Stomach (tissue), 9 donors: ENCODE measurements around the gene TSPAN2. TPM values are rescaled to one million over a fixed set of nuclear protein-coding genes. Genes with fewer than 3 reads are reported as not detected.

Experiments
- DNase-seq, 2 donors: peaks; one replicate each; pipeline versions ENCODE4 v3.0.0 to v3.0.0-alpha.2; 2013 to 2019
- H3K27ac ChIP-seq, 5 donors: fragments of 200-600 bp in 4 of 5; sonication (generic) in 4 of 5; one replicate each; pipeline ENCODE4 v1.5.1; 2013 to 2019; ENCODE audit warnings: mild to moderate bottlenecking in 1 of 5, moderate library complexity in 1 of 5
- H3K27me3 ChIP-seq, 3 donors: fragments of 200-600 bp; sonication (generic); one replicate each; pipeline ENCODE4 v1.5.1; 2017 to 2019; ENCODE audit warnings: mixed run types in 1 of 3
- H3K36me3 ChIP-seq, 4 donors: fragments of 200-600 bp; sonication (generic); 1 replicate in 3 of 4; 2 replicates in 1 of 4; pipeline ENCODE4 v1.5.1; 2016 to 2019
- H3K4me1 ChIP-seq, 4 donors: fragments of 200-600 bp; sonication (generic); one replicate each; pipeline ENCODE4 v1.5.1; 2016 to 2019
- H3K4me3 ChIP-seq, 4 donors: fragments of 200-600 bp; sonication (generic) in 3 of 4; one replicate each; pipeline ENCODE4 v1.5.1; 2016 to 2019; ENCODE audit warnings: mild to moderate bottlenecking in 1 of 4
- H3K9me3 ChIP-seq, 4 donors: fragments of 200-600 bp; sonication (generic); one replicate each; pipeline ENCODE4 v1.5.1; 2016 to 2019
- EP300 ChIP-seq: sonication (generic); formaldehyde crosslinking; IDR thresholded peaks from one replicate; pipeline ENCODE4 v1.6.1; 2017; ENCODE audit warnings: antibody characterized with exemption
- POLR2A ChIP-seq, 4 donors: fragments of 450-650 bp; IDR thresholded peaks; one replicate each; pipeline ENCODE4 v1.6.1; 2016; ENCODE audit warnings: antibody characterized with exemption in 4 of 4, control low read depth in 2 of 4, mild to moderate bottlenecking in 1 of 4, moderate library complexity in 1 of 4
- POLR2AphosphoS5 ChIP-seq, 3 donors: sonication (generic); formaldehyde crosslinking; IDR thresholded peaks; one replicate each; pipeline ENCODE4 v1.6.1; 2016; ENCODE audit warnings: antibody characterized with exemption in 3 of 3
- WGBS, 5 donors: extraction: QIAGEN DNeasy Blood & Tissue Kit in 3 of 5; methylation state at CpG; one replicate each; pipeline versions ENCODE4 v1.1.5 to v1.1.7; 2013 to 2018; 5-methylcytosine and 5-hydroxymethylcytosine counted together
- intact Hi-C: fragments of 100-400 bp; cut with DNase I; formaldehyde crosslinking; loops from one replicate; pipeline ENCODE4 v1.15.1; 2023; ENCODE audit warnings: low total_unique reads
- polyA plus RNA-seq, 3 donors: library from polyadenylated mRNA; stranded (reverse); fragments of 200-250 nt; gene quantifications; one replicate each; pipeline ENCODE4 v1.2.3, GENCODE V29; 2013
- total RNA-seq, 5 donors: library from RNA; depleted of rRNA; stranded (reverse); fragments of >200 nt; gene quantifications; one replicate each; pipeline versions ENCODE4 v1.1.0 to v1.2.3, GENCODE V29; 2014 to 2016
- TF ChIP-seq, protein P1 (sequence below), 7 experiments: fragments of 450-650 bp in 4 of 7; fragments of 200-600 bp in 3 of 7; sonication (generic) in 3 of 7; IDR thresholded peaks; one replicate each; pipeline ENCODE4 v1.5.1; 2016 to 2019; ENCODE audit warnings: antibody characterized with exemption in 7 of 7, control low read depth in 2 of 7, mild to moderate bottlenecking in 1 of 7
- donor health status: healthy with polysubstance abuse.
- donor health status: Bipolar disorder and iron deficiency.
- donor health status: healthy.

TSPAN2 gene
- total and polyA plus RNA-seq, 8 donors = 2.6 to 39.7 (median 10.2) TPM

DNA sequence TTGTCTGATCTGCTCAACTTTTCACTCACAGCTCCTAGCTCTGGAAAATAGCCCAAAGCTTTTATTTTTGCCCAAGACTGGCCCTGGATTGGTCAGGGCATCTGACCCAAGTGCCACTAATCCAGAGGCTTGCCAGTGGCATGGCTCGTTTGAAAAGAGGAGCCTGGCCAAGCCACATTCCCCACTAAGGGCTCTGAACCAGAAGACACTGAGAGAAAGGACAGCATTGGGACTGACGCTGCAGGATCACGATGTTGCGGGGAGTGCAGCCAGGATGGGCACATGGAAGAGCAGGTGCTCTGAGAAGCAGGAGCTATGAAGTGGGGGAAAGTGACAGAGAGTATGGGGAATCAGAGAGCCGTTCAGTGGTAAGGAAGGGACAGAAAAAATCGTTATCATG is 44.9 kb upstream of the TSPAN2 start:
- WGBS, 5 donors = 75 to 85% (median 79%) methylated on average over 6 of the region's 6 CpGs
- no peak for DNase-seq
- H3K4me1 ChIP-seq = peaks cover 0 to 21% (median 5%) of the 10 kb centered on the region in 4 donors
- H3K27ac ChIP-seq = peak overlapping the region in 4 of 5 donors; percentile 15 to 58 (median 36)
- no peaks in the 10 kb centered on the region for H3K9me3 ChIP-seq
- H3K36me3 ChIP-seq = no peaks in the 10 kb centered on the region
- no peaks in the 10 kb centered on the region for H3K27me3 ChIP-seq
- intact Hi-C loops = no loop called here
- TF ChIP-seq EP300 = no peak
- TF ChIP-seq POLR2AphosphoS5 (IDR thresholded peaks at IDR 0.05) = no peak
- TF ChIP-seq, protein P1, sequence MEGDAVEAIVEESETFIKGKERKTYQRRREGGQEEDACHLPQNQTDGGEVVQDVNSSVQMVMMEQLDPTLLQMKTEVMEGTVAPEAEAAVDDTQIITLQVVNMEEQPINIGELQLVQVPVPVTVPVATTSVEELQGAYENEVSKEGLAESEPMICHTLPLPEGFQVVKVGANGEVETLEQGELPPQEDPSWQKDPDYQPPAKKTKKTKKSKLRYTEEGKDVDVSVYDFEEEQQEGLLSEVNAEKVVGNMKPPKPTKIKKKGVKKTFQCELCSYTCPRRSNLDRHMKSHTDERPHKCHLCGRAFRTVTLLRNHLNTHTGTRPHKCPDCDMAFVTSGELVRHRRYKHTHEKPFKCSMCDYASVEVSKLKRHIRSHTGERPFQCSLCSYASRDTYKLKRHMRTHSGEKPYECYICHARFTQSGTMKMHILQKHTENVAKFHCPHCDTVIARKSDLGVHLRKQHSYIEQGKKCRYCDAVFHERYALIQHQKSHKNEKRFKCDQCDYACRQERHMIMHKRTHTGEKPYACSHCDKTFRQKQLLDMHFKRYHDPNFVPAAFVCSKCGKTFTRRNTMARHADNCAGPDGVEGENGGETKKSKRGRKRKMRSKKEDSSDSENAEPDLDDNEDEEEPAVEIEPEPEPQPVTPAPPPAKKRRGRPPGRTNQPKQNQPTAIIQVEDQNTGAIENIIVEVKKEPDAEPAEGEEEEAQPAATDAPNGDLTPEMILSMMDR (IDR thresholded peaks at IDR 0.05) = no peak
- TF ChIP-seq POLR2A (IDR thresholded peaks at IDR 0.05) = no peak
- H3K4me3 ChIP-seq = no peak overlapping the region

DNA sequence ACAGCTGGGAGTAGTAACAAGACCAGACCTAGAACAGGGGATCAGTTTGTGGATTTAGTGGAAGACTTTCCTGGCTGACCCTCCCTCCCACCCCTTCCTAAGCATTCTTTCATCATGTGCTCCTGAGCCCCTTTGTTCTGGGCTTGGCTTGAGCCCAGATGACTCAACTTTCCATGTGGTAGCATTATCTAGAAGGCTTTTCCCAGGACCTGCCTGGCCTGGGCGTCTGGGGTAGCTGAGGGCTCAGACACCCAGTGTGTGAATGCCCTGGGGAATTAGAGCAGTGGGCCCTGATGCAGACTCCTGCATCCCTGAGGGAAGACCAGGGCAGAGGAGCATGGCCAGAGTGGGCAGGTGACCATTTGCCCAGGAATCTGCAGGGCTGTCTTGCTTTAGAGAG is 44.1 kb upstream of the TSPAN2 start:
- Histone ChIP-seq H3K9me3 (no peaks in the 10 kb centered on the region), H3K27me3 (no peaks in the 10 kb centered on the region), H3K27ac (no peak overlapping the region), H3K4me1 (peaks cover 0 to 17% (median under 1%) of the 10 kb centered on the region in 4 donors), H3K4me3 (no peak overlapping the region), H3K36me3 (no peaks in the 10 kb centered on the region)
- DNase-seq = no peak
- WGBS, 5 donors = 35 to 60% (median 47%) methylated on average over 1 of the region's 1 CpG
- TF ChIP-seq EP300 (no peak), POLR2A (IDR thresholded peaks at IDR 0.05) (no peak), POLR2AphosphoS5 (IDR thresholded peaks at IDR 0.05) (no peak)
- TF ChIP-seq, protein P1 (IDR thresholded peaks at IDR 0.05) = no peak
- intact Hi-C loops = no loop called here

DNA sequence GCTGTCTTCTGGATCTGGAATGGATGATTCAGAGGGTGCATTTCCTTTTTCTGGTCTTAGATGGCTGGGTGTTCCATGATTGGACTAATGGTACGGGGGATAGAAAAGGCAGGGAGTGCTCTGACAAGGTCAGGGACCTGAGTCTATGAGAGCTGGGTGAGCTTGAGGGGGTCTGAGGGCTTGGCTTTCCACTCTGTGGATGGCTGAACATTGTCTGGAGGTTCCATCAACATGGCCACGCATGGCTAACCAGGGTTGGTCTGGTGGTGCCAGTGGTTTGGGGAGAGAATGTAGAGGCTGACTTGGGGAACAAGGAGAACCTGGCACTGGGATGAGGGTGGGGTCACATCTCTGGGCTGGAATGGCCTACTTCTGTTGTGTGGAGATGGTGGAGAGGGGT is 41.5 kb upstream of the TSPAN2 start:
- TF ChIP-seq, protein P1 (IDR thresholded peaks at IDR 0.05) = no peak
- no peak for TF ChIP-seq POLR2AphosphoS5 (IDR thresholded peaks at IDR 0.05)
- TF ChIP-seq EP300 = no peak
- TF ChIP-seq POLR2A (IDR thresholded peaks at IDR 0.05) = no peak
- DNase-seq = no peak
- Histone ChIP-seq H3K9me3 (no peaks in the 10 kb centered on the region), H3K27ac (no peak overlapping the region), H3K4me3 (no peak overlapping the region), H3K36me3 (no peaks in the 10 kb centered on the region), H3K4me1 (peaks cover 0 to 14% (median 0%) of the 10 kb centered on the region in 4 donors), H3K27me3 (no peaks in the 10 kb centered on the region)
- whole genome bisulfite sequencing, 5 donors = 78 to 97% (median 92%) methylated on average over 2 of the region's 2 CpGs
- intact Hi-C loops = no loop called here

DNA sequence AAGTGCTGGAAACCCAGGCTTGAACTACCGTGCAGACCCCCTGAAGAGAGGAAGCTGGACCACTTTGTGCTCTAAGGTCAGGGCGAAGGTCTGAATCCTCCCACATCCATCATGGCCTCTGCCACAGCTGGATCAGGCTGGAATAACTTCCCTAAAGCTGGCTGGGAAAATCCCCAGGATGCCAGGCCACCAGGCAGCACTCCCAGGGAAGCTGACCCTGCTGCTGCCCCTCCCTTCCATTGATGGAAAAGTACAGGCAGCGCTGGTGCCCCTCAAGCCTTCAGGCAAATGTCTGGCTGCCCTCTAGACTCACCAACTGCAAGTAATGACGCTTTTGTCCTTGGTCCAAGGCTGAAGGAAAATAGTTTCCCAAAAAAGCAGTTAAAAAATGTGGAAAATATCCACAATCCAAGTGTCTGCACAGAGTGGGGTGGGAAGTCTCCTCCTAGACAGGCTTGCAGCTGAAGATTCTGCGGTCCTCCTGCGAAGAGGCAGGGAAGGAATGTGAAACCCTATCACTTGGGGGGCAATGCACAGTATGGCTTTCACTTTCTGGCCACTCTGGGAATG is 39.9 kb upstream of the TSPAN2 start:
- no peak for DNase-seq
- 72 to 82% (median 75%) methylated on average over 6 of the region's 6 CpGs for WGBS, 5 donors
- intact Hi-C loops = no loop called here

DNA sequence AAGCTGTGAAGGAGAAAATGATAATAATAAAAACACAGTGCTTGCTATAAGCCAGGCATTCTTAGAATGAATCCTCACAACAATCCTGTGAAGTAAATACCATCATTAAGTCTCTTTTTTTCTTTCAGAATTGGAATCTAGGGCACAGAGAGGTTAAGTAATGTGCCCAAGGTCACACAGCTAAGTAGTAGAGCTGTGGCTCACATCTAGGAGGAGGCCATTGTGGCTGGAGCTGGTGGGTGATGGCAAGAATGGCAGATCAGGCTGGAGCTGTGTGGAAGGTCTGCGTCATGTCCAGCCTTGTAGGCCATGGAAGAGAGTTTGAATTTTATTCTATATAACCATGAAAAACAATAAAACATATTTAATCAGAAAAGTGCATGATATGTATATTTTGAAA is 38.2 kb upstream of the TSPAN2 start:
- no peaks in the 10 kb centered on the region for H3K36me3 ChIP-seq
- H3K27me3 ChIP-seq = peaks cover 0 to 1% (median 0%) of the 10 kb centered on the region in 3 donors
- no peak for TF ChIP-seq EP300
- TF ChIP-seq, protein P1 (IDR thresholded peaks at IDR 0.05) = no peak
- no peaks in the 10 kb centered on the region for H3K4me1 ChIP-seq
- DNase-seq = no peak
- H3K27ac ChIP-seq = no peak overlapping the region
- WGBS, 5 donors = 91 to 100% (median 98%) methylated on average over 1 of the region's 1 CpG
- H3K4me3 ChIP-seq = no peak overlapping the region
- peaks cover 0 to 13% (median 5%) of the 10 kb centered on the region in 4 donors for H3K9me3 ChIP-seq
- intact Hi-C loops = no loop called here

More for the DNA sequence above, 39.9 kb upstream of the TSPAN2 start:
- Histone ChIP-seq H3K9me3 (no peaks in the 10 kb centered on the region), H3K27me3 (no peaks in the 10 kb centered on the region), H3K36me3 (no peaks in the 10 kb centered on the region), H3K4me3 (no peak overlapping the region), H3K27ac (no peak overlapping the region), H3K4me1 (peaks cover 0 to 2% (median 0%) of the 10 kb centered on the region in 4 donors)
- TF ChIP-seq EP300 = no peak
- no peak for TF ChIP-seq POLR2AphosphoS5 (IDR thresholded peaks at IDR 0.05)
- TF ChIP-seq POLR2A (IDR thresholded peaks at IDR 0.05) = no peak
